ENCODE measurements around the gene CDADC1.

The CDADC1 gene

GRCh38 chr13:49220036-49220855 lies 27.5 kb upstream of the CDADC1 start, which contains the start of gene MLNR:
Gene MLNR (plus strand): TSS chr13:49220338. CDS start chr13:49220338, 0 bp downstream.
- H3K4me3 ChIP-seq (ENCODE audit: low read depth, low read length) = peak within 1 kb of the TSS; percentile 36
- no peak for TF ChIP-seq CTCF (IDR thresholded peaks at IDR 0.05; ENCODE audit: insufficient read depth, low read length, missing control alignments)
- CTCF ChIA-PET = interaction anchor here (1.0 to 1.7 kb wide), 4 partner anchors 12 to 61 kb away, joined by 3 to 6 read pairs (median 4); no protein-coding TSS in a partner anchor
- DNase-seq (ENCODE audit: low read depth, low spot score) = no peak
- POLR2A ChIA-PET = no interaction called here

GRCh38 chr13:49220856-49221589 lies 26.7 kb upstream of the CDADC1 start:
- ChIA-PET CTCF (interaction anchor here (0.7 to 0.8 kb wide), 4 partner anchors 11 to 61 kb away, joined by 3 read pairs; no protein-coding TSS in a partner anchor), POLR2A (no interaction called here)
- no peak overlapping the region; the same call in 1 of the 2 replicates for H3K4me3 ChIP-seq (ENCODE audit: low read depth, low read length)
- DNase-seq (ENCODE audit: low read depth, low spot score) = no peak
- TF ChIP-seq CTCF (IDR thresholded peaks at IDR 0.05; ENCODE audit: insufficient read depth, low read length, missing control alignments) = no peak

GRCh38 chr13:49221590-49221965 lies 26.1 kb upstream of the CDADC1 start:
- no peak for TF ChIP-seq CTCF (IDR thresholded peaks at IDR 0.05; ENCODE audit: insufficient read depth, low read length, missing control alignments)
- no peak overlapping the region for H3K4me3 ChIP-seq (ENCODE audit: low read depth, low read length)
- DNase-seq (ENCODE audit: low read depth, low spot score) = no peak
- CTCF ChIA-PET = interaction anchor here (0.7 to 0.8 kb wide), 4 partner anchors 12 to 60 kb away, joined by 3 read pairs; no protein-coding TSS in a partner anchor
- POLR2A ChIA-PET = no interaction called here

- ChIA-PET CTCF (no interaction called here), POLR2A (no interaction called here)
- DNase-seq (ENCODE audit: low read depth, low spot score) = no peak
- no peak for TF ChIP-seq CTCF (IDR thresholded peaks at IDR 0.05; ENCODE audit: insufficient read depth, low read length, missing control alignments)
- no peak overlapping the region for H3K4me3 ChIP-seq (ENCODE audit: low read depth, low read length)
These were observed 22.3 kb upstream of the CDADC1 start for GRCh38 chr13:49225223-49226042.

GRCh38 chr13:49226613-49227012 lies 21.1 kb upstream of the CDADC1 start:
- no peak for DNase-seq (ENCODE audit: low read depth, low spot score)
- H3K4me3 ChIP-seq (ENCODE audit: low read depth, low read length) = no peak overlapping the region
- no peak for TF ChIP-seq CTCF (IDR thresholded peaks at IDR 0.05; ENCODE audit: insufficient read depth, low read length, missing control alignments)
- POLR2A ChIA-PET = no interaction called here
- CTCF ChIA-PET = interaction anchor here (1.0 kb wide), 1 partner anchor 54 kb away, joined by 4 read pairs; no protein-coding TSS in a partner anchor
